ENCODE data around the gene LRP11. TPM values are rescaled to one million over a fixed set of nuclear protein-coding genes. Genes with fewer than 3 reads are reported as not detected.
A peak's percentile ranks its signal among the peaks of the same experiment; 100 is the strongest.

Gene LRP11
- total and polyA plus RNA-seq, 2 donors (not counting 1 experiment from before 2014, with no cell fraction given), result 58.4 to 89.5 TPM

- Histone ChIP-seq H3K9ac (ENCODE audit: insufficient read depth, low read length) (no peak overlapping the region), H3K4me1 (ENCODE audit: control insufficient read depth, extremely low read depth, insufficient read depth, low read length) (peaks cover 18% of the 10 kb centered on the region), H3K36me3 (ENCODE audit: control insufficient read depth, insufficient read depth, low read length) (no peaks in the 10 kb centered on the region), H3K9me3 (ENCODE audit: control insufficient read depth, insufficient read depth, low read depth, low read length) (no peaks in the 10 kb centered on the region), H3K4me2 (ENCODE audit: extremely low read depth, insufficient read depth, low read length) (no peak overlapping the region), H3K79me2 (ENCODE audit: control insufficient read depth, insufficient read depth, low read length) (no peaks in the 10 kb centered on the region), H3K27me3 (ENCODE audit: control insufficient read depth, insufficient read depth, low read length) (peaks cover 4% of the 10 kb centered on the region), H2AFZ (ENCODE audit: low read length) (no peak overlapping the region), H3K27ac (ENCODE audit: insufficient read depth, low read length) (no peak overlapping the region), H4K20me1 (ENCODE audit: control insufficient read depth, extremely low read depth, insufficient read depth, low read length) (no peaks in the 10 kb centered on the region), H3K4me3 (replicated peaks in 1 of 4; ENCODE audit: control extremely low read depth in 1 of 4, insufficient read depth in 1 of 4, low read depth in 3 of 4, low read length in 4 of 4) (no peak overlapping the region)
- TF ChIP-seq CTCF (conservative IDR thresholded peaks at IDR 0.05 in 1 of 2, IDR thresholded peaks at IDR 0.05 in 1 of 2; ENCODE audit: low read depth in 1 of 2, low read length in 2 of 2) (no peak), EZH2 (IDR thresholded peaks at IDR 0.05; ENCODE audit: low read length, missing control alignments) (no peak)
- DNase-seq (ENCODE audit: low read depth in 2 of 2), result no peak
Measured at GRCh38 chr6:149885888-149886287, 21.7 kb upstream of the LRP11 start.

GRCh38 chr6:149884617-149885016 is 20.5 kb upstream of the LRP11 start:
- peaks cover 18% of the 10 kb centered on the region for H3K4me1 ChIP-seq (ENCODE audit: control insufficient read depth, extremely low read depth, insufficient read depth, low read length)
- H3K9me3 ChIP-seq (ENCODE audit: control insufficient read depth, insufficient read depth, low read depth, low read length), result no peaks in the 10 kb centered on the region
- H3K4me2 ChIP-seq (ENCODE audit: extremely low read depth, insufficient read depth, low read length), result peak overlapping the region; percentile 48
- DNase-seq (ENCODE audit: low read depth in 2 of 2), result no peak
- H3K79me2 ChIP-seq (ENCODE audit: control insufficient read depth, insufficient read depth, low read length), result no peaks in the 10 kb centered on the region
- no peaks in the 10 kb centered on the region for H4K20me1 ChIP-seq (ENCODE audit: control insufficient read depth, extremely low read depth, insufficient read depth, low read length)
- H3K27me3 ChIP-seq (ENCODE audit: control insufficient read depth, insufficient read depth, low read length), result peaks cover 4% of the 10 kb centered on the region
- no peak for TF ChIP-seq CTCF (conservative IDR thresholded peaks at IDR 0.05 in 1 of 2, IDR thresholded peaks at IDR 0.05 in 1 of 2; ENCODE audit: low read depth in 1 of 2, low read length in 2 of 2)
- TF ChIP-seq EZH2 (IDR thresholded peaks at IDR 0.05; ENCODE audit: low read length, missing control alignments), result no peak
- no peak overlapping the region for H3K9ac ChIP-seq (ENCODE audit: insufficient read depth, low read length)
- no peak overlapping the region for H3K4me3 ChIP-seq (replicated peaks in 1 of 4; ENCODE audit: control extremely low read depth in 1 of 4, insufficient read depth in 1 of 4, low read depth in 3 of 4, low read length in 4 of 4)
- H3K27ac ChIP-seq (ENCODE audit: insufficient read depth, low read length), result no peak overlapping the region
- no peak overlapping the region for H2AFZ ChIP-seq (ENCODE audit: low read length)
- H3K36me3 ChIP-seq (ENCODE audit: control insufficient read depth, insufficient read depth, low read length), result no peaks in the 10 kb centered on the region

- Histone ChIP-seq H3K9me3 (ENCODE audit: control insufficient read depth, insufficient read depth, low read depth, low read length) (no peaks in the 10 kb centered on the region), H3K4me3 (replicated peaks in 1 of 4; ENCODE audit: control extremely low read depth in 1 of 4, insufficient read depth in 1 of 4, low read depth in 3 of 4, low read length in 4 of 4) (no peak overlapping the region), H3K27ac (ENCODE audit: insufficient read depth, low read length) (no peak overlapping the region), H4K20me1 (ENCODE audit: control insufficient read depth, extremely low read depth, insufficient read depth, low read length) (no peaks in the 10 kb centered on the region), H3K27me3 (ENCODE audit: control insufficient read depth, insufficient read depth, low read length) (peaks cover 4% of the 10 kb centered on the region), H3K36me3 (ENCODE audit: control insufficient read depth, insufficient read depth, low read length) (no peaks in the 10 kb centered on the region), H3K4me2 (ENCODE audit: extremely low read depth, insufficient read depth, low read length) (peak overlapping the region; percentile 48), H3K79me2 (ENCODE audit: control insufficient read depth, insufficient read depth, low read length) (no peaks in the 10 kb centered on the region), H2AFZ (ENCODE audit: low read length) (no peak overlapping the region), H3K9ac (ENCODE audit: insufficient read depth, low read length) (no peak overlapping the region), H3K4me1 (ENCODE audit: control insufficient read depth, extremely low read depth, insufficient read depth, low read length) (peaks cover 18% of the 10 kb centered on the region)
- TF ChIP-seq CTCF (conservative IDR thresholded peaks at IDR 0.05 in 1 of 2, IDR thresholded peaks at IDR 0.05 in 1 of 2; ENCODE audit: low read depth in 1 of 2, low read length in 2 of 2), result no peak
- TF ChIP-seq EZH2 (IDR thresholded peaks at IDR 0.05; ENCODE audit: low read length, missing control alignments), result no peak
- DNase-seq (ENCODE audit: low read depth in 2 of 2), result peak; percentile 30 to 50
Measured at GRCh38 chr6:149884215-149884614, 20.1 kb upstream of the LRP11 start.

All from fibroblast of lung (primary cell).